Measurements from ENCODE around the gene MACROH2A1. TPM values are rescaled to one million over a fixed set of nuclear protein-coding genes. Genes with fewer than 3 reads are reported as not detected.

Gene MACROH2A1
- total RNA-seq, 1 donor from 2014 or later = 103 TPM

DNA sequence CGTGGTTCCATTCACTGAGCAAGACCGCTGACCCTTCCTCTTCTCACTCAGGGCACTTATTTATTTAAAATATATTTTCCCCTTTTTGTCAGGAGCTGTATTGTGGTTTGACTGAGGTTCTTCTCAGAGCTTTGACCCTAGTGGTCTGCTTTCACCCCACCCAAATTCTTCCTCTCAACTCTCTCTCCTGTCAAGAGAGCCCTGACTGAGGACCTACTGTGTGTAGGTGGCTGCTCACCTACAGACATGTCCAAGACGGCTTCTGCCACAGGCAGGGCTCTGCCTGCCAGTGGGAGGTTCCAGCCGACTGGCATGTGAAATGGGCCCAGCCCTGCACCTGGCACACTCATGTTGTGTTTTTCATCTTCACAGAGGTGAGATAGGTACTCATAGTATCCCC is 42.9 kb upstream of the MACROH2A1 start:
- peaks cover 3% of the 10 kb centered on the region for H3K27me3 ChIP-seq (ENCODE audit: low read depth)
- TF ChIP-seq, protein P1, sequence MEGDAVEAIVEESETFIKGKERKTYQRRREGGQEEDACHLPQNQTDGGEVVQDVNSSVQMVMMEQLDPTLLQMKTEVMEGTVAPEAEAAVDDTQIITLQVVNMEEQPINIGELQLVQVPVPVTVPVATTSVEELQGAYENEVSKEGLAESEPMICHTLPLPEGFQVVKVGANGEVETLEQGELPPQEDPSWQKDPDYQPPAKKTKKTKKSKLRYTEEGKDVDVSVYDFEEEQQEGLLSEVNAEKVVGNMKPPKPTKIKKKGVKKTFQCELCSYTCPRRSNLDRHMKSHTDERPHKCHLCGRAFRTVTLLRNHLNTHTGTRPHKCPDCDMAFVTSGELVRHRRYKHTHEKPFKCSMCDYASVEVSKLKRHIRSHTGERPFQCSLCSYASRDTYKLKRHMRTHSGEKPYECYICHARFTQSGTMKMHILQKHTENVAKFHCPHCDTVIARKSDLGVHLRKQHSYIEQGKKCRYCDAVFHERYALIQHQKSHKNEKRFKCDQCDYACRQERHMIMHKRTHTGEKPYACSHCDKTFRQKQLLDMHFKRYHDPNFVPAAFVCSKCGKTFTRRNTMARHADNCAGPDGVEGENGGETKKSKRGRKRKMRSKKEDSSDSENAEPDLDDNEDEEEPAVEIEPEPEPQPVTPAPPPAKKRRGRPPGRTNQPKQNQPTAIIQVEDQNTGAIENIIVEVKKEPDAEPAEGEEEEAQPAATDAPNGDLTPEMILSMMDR (IDR thresholded peaks at IDR 0.05; ENCODE audit: borderline replicate concordance) = no peak
- no peak overlapping the region for H3K4me3 ChIP-seq
- no peaks in the 10 kb centered on the region for H3K36me3 ChIP-seq
- no peak for DNase-seq
- no peak overlapping the region for H3K27ac ChIP-seq (replicated peaks)
- intact Hi-C loops (cut with micrococcal nuclease) = no loop called here
- H3K9me3 ChIP-seq (replicated peaks) = no peaks in the 10 kb centered on the region
- H3K4me1 ChIP-seq = peaks cover 21% of the 10 kb centered on the region

DNA sequence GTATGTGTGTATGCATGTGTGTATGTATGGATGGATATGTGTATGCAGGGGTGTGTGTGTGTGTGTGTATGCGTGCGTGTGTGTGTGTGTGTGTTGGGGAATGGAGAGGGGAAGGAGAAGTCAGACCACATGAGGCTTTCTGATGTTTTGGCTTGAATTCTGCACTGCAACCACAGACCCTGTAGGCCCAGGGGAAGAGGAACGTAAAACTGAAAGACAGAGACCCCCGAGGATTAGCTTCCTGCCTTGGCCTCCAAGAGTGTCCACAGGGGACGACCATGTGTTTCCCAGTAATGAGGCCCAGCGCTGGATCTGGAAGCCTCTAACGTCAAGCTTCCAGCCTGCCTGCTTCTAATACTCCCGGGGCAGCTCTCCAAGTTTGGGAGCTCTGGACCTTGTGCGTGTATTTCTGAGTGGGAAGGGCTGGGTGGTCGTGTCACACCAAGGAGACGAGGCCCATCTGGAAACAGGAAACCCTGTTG is 42.4 kb upstream of the MACROH2A1 start:
- Histone ChIP-seq H3K9me3 (replicated peaks) (no peaks in the 10 kb centered on the region), H3K27me3 (ENCODE audit: low read depth) (no peaks in the 10 kb centered on the region), H3K27ac (replicated peaks) (no peak overlapping the region), H3K4me3 (no peak overlapping the region), H3K4me1 (peaks cover 21% of the 10 kb centered on the region), H3K36me3 (no peaks in the 10 kb centered on the region)
- TF ChIP-seq, protein P1 (IDR thresholded peaks at IDR 0.05; ENCODE audit: borderline replicate concordance) = no peak
- intact Hi-C loops (cut with micrococcal nuclease) = no loop called here
- no peak for DNase-seq

DNA sequence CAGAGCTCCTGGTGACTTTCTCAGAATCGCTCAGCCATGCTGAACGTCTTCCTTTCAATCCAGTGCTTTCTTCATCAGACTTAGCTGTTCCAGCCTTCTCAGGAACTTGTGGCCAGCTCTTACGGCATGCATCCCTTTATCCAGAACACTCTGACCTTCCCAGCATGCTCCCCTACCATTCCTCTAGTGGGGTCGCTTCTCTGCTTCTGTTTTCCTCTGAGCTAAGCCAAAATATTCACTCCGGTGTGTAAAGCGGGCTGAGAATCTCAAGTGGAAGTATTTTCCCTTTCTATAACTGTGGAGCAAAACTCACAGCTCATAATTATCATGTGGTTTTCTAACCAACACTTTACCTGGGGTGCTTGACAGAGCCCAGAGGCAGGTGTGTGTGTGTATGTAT is 41.9 kb upstream of the MACROH2A1 start:
- intact Hi-C loops (cut with micrococcal nuclease) = no loop called here

DNA sequence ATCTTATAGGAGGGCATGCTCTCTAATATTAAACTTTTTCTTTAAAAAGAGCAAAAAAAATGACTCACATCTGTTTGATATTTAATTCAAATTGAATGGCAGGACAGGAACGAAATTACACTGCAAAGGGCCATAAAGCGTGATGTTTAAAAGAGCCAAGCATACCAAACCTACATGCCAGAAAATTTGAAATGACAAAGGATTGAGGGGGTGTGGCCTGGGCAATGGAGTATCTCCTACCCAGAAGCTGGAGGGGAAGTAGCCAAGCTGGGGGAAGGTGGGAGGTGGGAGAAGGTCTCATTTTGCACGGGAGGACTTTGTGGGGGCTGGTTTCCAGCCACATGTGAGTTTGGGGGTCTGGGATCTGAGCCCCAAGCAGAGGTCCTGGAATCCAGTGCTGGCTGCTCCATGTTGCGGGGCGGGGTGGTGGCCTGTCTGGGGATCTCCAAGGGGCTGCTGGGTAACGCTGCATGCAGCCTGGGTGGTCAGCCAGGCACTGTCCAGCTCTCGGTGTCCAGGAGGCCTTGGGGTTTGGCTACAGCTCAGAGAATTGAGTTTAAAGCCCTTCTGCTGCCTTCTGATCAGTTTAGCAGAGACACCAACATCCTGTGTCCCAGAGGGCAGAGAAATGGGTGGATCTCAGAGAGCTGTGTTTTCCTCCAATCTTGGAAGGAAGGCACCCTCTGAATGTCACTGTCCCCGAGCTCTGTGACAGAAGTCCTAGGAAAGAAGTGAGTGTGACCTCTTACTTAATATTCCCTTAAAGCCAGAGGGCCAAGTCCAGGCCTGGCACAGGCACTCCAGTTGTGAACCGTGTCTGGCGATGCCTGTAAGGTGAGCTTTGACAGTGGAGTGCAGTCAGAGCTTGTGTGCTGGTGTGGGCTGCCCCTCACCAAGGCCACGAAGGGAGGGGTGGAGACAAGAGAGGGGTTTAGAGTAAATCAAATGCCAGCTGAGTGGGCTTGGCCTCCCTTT is 40.5 kb upstream of the MACROH2A1 start:
- Histone ChIP-seq H3K27ac (replicated peaks) (no peak overlapping the region), H3K4me1 (peaks cover 26% of the 10 kb centered on the region), H3K27me3 (ENCODE audit: low read depth) (no peaks in the 10 kb centered on the region), H3K4me3 (no peak overlapping the region), H3K36me3 (no peaks in the 10 kb centered on the region), H3K9me3 (replicated peaks) (no peaks in the 10 kb centered on the region)
- intact Hi-C loops (cut with micrococcal nuclease) = no loop called here
- TF ChIP-seq, protein P1 (IDR thresholded peaks at IDR 0.05; ENCODE audit: borderline replicate concordance) = no peak
- DNase-seq = no peak

More for the DNA sequence above, 41.9 kb upstream of the MACROH2A1 start:
- Histone ChIP-seq H3K4me1 (peaks cover 21% of the 10 kb centered on the region), H3K27me3 (ENCODE audit: low read depth) (no peaks in the 10 kb centered on the region), H3K9me3 (replicated peaks) (no peaks in the 10 kb centered on the region), H3K4me3 (no peak overlapping the region), H3K36me3 (no peaks in the 10 kb centered on the region), H3K27ac (replicated peaks) (no peak overlapping the region)
- no peak for DNase-seq
- TF ChIP-seq, protein P1 (IDR thresholded peaks at IDR 0.05; ENCODE audit: borderline replicate concordance) = no peak

DNA sequence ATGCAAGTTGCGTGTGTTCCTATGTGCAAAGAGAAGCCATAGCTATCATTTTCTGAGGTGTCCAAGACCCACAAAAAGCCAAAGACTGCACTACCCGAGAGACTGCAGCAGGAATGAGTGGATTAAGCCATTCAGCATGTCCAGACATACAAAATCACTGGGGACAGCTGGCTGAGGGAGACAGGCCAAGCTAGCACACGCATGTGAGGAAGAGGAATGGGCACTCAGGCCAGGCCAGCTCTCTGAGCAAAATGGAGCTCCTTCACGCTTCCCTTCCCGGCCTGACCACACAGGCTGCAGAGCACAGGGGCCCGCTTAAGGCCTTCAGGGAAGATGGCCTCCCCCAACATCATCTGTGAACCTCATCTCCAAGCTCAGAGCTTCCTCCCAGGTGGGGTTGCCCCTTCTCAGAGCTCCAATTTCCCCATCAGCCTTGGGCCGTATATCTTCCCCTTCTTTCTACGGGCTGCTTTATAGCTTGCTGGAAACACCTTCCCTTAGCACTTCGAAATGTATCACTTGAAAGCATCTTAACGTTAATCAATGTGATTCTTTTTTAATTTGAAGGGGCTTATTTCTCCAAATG is 39.7 kb upstream of the MACROH2A1 start:
- intact Hi-C loops (cut with micrococcal nuclease) = no loop called here
- Histone ChIP-seq H3K9me3 (replicated peaks) (no peaks in the 10 kb centered on the region), H3K27me3 (ENCODE audit: low read depth) (no peaks in the 10 kb centered on the region), H3K4me3 (no peak overlapping the region), H3K36me3 (no peaks in the 10 kb centered on the region), H3K4me1 (peaks cover 31% of the 10 kb centered on the region), H3K27ac (replicated peaks) (no peak overlapping the region)
- TF ChIP-seq, protein P1 (IDR thresholded peaks at IDR 0.05; ENCODE audit: borderline replicate concordance) = no peak
- DNase-seq = no peak

All from left ventricle myocardium inferior (tissue), 1 donor.